Loucy (cell line): Measurements from ENCODE around the gene SRRM4.

Experiments
- CTCF ChIP-seq: fragments of 200-600 bp; sonication (generic); conservative IDR thresholded peaks from 2 replicates; pipeline ENCODE4 v1.5.1; 2014; ENCODE audit warnings: mild to moderate bottlenecking, antibody characterized with exemption, low read length
- EZH2phosphoT487 ChIP-seq: fragments of 200-600 bp; IDR thresholded peaks from 2 replicates; pipeline ENCODE4 v1.6.1; 2018; ENCODE audit warnings: antibody characterized with exemption, mild to moderate bottlenecking, moderate library complexity, borderline replicate concordance

- TF ChIP-seq CTCF (no peak), EZH2phosphoT487 (no peak)
Observed at GRCh38 chr12:119157528-119157927, 176.2 kb downstream of the SRRM4 start.
